Transverse colon (tissue), 4 donors: ENCODE data around the gene CST4.

Source experiments
- POLR2A ChIP-seq: fragments of 450-650 bp; IDR thresholded peaks from one replicate; pipeline ENCODE4 v1.6.1; 2016; ENCODE audit warnings: antibody characterized with exemption, mild to moderate bottlenecking, moderate library complexity
- POLR2AphosphoS5 ChIP-seq, 3 donors: sonication (generic); formaldehyde crosslinking; IDR thresholded peaks; one replicate each; pipeline ENCODE4 v1.6.1; 2016; ENCODE audit warnings: antibody characterized with exemption in 3 of 3
- TF ChIP-seq, protein P1 (sequence below), 5 experiments: fragments of 200-600 bp in 3 of 5; fragments of 450-650 bp in 2 of 5; sonication (generic) in 3 of 5; IDR thresholded peaks; 1 replicate in 2 of 5; 2 replicates in 3 of 5; pipeline ENCODE4 v1.5.1; 2016 to 2017; ENCODE audit warnings: antibody characterized with exemption in 5 of 5, inconsistent platforms in 3 of 5, mild to moderate bottlenecking in 2 of 5, moderate library complexity in 1 of 5

DNA sequence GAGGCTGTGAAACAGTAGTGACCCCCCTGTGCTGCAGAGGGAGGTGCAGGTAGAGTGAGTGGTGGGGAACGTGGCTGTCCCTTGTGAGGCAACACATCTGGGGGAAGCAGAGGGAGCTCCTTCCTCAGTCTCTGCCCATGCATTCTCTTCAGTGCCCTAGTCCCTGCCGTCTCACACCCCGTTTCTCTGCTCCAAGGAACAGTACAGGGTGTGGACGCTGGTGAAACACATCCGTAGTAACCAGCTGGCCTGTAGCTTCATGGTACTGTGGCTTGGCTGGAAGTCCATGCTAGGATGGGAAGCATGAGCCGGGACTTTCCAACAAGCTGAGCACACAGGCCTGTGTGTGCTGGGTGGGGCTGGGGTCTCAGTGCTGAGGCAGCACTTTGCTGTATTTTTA lies 25.7 kb downstream of the CST4 start:
- TF ChIP-seq, protein P1, sequence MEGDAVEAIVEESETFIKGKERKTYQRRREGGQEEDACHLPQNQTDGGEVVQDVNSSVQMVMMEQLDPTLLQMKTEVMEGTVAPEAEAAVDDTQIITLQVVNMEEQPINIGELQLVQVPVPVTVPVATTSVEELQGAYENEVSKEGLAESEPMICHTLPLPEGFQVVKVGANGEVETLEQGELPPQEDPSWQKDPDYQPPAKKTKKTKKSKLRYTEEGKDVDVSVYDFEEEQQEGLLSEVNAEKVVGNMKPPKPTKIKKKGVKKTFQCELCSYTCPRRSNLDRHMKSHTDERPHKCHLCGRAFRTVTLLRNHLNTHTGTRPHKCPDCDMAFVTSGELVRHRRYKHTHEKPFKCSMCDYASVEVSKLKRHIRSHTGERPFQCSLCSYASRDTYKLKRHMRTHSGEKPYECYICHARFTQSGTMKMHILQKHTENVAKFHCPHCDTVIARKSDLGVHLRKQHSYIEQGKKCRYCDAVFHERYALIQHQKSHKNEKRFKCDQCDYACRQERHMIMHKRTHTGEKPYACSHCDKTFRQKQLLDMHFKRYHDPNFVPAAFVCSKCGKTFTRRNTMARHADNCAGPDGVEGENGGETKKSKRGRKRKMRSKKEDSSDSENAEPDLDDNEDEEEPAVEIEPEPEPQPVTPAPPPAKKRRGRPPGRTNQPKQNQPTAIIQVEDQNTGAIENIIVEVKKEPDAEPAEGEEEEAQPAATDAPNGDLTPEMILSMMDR (IDR thresholded peaks at IDR 0.05): no peak
- TF ChIP-seq POLR2AphosphoS5 (IDR thresholded peaks at IDR 0.05) (no peak), POLR2A (no peak)
